SK-N-SH (cell line): Measurements from ENCODE around the gene MAGEA8.

Experiments
- EZH2phosphoT487 ChIP-seq: fragments of 200-600 bp; sonication (generic); IDR thresholded peaks from 2 replicates; pipeline ENCODE4 v1.6.1; 2017; ENCODE audit warnings: low read depth, mixed run types, mild to moderate bottlenecking, antibody characterized with exemption, moderate library complexity, borderline replicate concordance
- SMC3 ChIP-seq: IDR thresholded peaks from 2 replicates; pipeline ENCODE4 v1.6.1; 2012; ENCODE audit warnings: low read depth, low read length, improper control_type of control experiment
- TF ChIP-seq, protein P1 (sequence below): fragments of 150-350 bp; IDR thresholded peaks from 2 replicates; pipeline ENCODE4 v1.6.1; 2016; ENCODE audit warnings: mild to moderate bottlenecking, low read depth, low read length
- TF ChIP-seq, protein P2 (sequence below): IDR thresholded peaks from 2 replicates; pipeline ENCODE4 v1.4.0; 2012; ENCODE audit warnings: low read depth
- TF ChIP-seq, protein P3 (sequence below): fragments of 200-600 bp; sonication (generic); IDR thresholded peaks from 2 replicates; pipeline ENCODE4 v1.6.1; 2017; ENCODE audit warnings: antibody characterized with exemption, mild to moderate bottlenecking, moderate library complexity

DNA sequence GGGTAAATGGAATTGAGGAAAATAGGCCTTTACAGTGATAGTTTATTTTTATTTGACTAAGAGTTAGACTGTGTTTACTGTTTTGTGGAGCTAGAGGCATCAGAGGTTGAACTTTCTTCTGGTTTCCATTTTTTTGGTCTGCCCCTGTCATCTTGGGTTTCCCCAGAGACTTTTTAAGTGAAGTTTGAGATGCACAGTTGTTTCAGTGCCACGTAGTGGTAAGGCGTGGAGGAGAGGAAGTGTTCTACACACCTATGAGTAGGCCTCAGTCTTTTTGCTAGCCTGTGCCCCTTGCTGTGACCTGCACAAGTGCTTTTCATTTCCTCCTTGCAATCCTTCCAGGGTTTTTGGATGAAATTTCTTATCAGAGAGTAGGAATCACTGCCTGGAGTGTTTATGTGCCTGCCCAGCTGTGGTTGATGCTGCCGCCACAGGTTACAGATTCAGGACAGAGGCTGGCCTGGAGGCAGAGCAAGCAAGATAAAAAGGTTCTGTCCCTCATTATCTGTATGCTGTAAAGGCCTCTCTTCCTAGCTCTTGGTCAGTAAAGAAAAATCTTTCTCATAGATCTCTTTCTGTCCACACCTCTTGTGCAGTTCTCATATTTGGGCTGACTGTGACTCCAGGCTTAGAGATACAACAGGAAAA, 35.9 kb downstream of the MAGEA8 start:
- TF ChIP-seq, protein P1, sequence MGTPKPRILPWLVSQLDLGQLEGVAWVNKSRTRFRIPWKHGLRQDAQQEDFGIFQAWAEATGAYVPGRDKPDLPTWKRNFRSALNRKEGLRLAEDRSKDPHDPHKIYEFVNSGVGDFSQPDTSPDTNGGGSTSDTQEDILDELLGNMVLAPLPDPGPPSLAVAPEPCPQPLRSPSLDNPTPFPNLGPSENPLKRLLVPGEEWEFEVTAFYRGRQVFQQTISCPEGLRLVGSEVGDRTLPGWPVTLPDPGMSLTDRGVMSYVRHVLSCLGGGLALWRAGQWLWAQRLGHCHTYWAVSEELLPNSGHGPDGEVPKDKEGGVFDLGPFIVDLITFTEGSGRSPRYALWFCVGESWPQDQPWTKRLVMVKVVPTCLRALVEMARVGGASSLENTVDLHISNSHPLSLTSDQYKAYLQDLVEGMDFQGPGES = no peak
- TF ChIP-seq, protein P2, sequence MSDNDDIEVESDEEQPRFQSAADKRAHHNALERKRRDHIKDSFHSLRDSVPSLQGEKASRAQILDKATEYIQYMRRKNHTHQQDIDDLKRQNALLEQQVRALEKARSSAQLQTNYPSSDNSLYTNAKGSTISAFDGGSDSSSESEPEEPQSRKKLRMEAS = no peak
- TF ChIP-seq, protein P3, sequence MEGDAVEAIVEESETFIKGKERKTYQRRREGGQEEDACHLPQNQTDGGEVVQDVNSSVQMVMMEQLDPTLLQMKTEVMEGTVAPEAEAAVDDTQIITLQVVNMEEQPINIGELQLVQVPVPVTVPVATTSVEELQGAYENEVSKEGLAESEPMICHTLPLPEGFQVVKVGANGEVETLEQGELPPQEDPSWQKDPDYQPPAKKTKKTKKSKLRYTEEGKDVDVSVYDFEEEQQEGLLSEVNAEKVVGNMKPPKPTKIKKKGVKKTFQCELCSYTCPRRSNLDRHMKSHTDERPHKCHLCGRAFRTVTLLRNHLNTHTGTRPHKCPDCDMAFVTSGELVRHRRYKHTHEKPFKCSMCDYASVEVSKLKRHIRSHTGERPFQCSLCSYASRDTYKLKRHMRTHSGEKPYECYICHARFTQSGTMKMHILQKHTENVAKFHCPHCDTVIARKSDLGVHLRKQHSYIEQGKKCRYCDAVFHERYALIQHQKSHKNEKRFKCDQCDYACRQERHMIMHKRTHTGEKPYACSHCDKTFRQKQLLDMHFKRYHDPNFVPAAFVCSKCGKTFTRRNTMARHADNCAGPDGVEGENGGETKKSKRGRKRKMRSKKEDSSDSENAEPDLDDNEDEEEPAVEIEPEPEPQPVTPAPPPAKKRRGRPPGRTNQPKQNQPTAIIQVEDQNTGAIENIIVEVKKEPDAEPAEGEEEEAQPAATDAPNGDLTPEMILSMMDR = no peak
- TF ChIP-seq SMC3 (no peak), EZH2phosphoT487 (no peak)
